Measurements from ENCODE around the gene ATP8B4.

The ATP8B4 gene

GRCh38 chr15:50059203-50059772, 59.7 kb downstream of the ATP8B4 start:
- DNase-seq: no peak

- peak; percentile 18 for DNase-seq
Measured at GRCh38 chr15:50057905-50058639, 61.0 kb downstream of the ATP8B4 start.

- no peak for DNase-seq
Measured at GRCh38 chr15:50057196-50057595, 61.8 kb downstream of the ATP8B4 start.

GRCh38 chr15:50055750-50056157, 63.3 kb downstream of the ATP8B4 start:
- DNase-seq: no peak

- peak; percentile 67 for DNase-seq
Measured at GRCh38 chr15:50055332-50055731, 63.7 kb downstream of the ATP8B4 start.

- no peak for DNase-seq
Measured at GRCh38 chr15:50053055-50053856, 65.8 kb downstream of the ATP8B4 start.

- peak; percentile 83 for DNase-seq
Measured at GRCh38 chr15:50051811-50052419, 67.1 kb downstream of the ATP8B4 start.

GRCh38 chr15:50050986-50051743, 67.9 kb downstream of the ATP8B4 start:
- no peak for DNase-seq

GRCh38 chr15:50049871-50050270, 69.2 kb downstream of the ATP8B4 start:
- peak; percentile 65 for DNase-seq

- no peak for DNase-seq
Measured at GRCh38 chr15:50046867-50047266, 72.2 kb downstream of the ATP8B4 start.

- no peak for DNase-seq
Measured at GRCh38 chr15:50046159-50046558, 72.9 kb downstream of the ATP8B4 start.

- DNase-seq: no peak
Measured at GRCh38 chr15:50044904-50045303, 74.1 kb downstream of the ATP8B4 start.

- DNase-seq: no peak
Measured at GRCh38 chr15:50044406-50044805, 74.6 kb downstream of the ATP8B4 start.

- DNase-seq: no peak
Measured at GRCh38 chr15:50042775-50043174, 76.3 kb downstream of the ATP8B4 start.

- DNase-seq: no peak
Measured at GRCh38 chr15:50030456-50030855, 88.6 kb downstream of the ATP8B4 start.

GRCh38 chr15:50028326-50028725, 90.7 kb downstream of the ATP8B4 start:
- no peak for DNase-seq

- no peak for DNase-seq
Measured at GRCh38 chr15:50024281-50024680, 94.8 kb downstream of the ATP8B4 start.

GRCh38 chr15:50018491-50018890, 100.5 kb downstream of the ATP8B4 start:
- no peak for DNase-seq

GRCh38 chr15:50017522-50017921, 101.5 kb downstream of the ATP8B4 start:
- DNase-seq: no peak

- DNase-seq: no peak
Measured at GRCh38 chr15:50016951-50017350, 102.1 kb downstream of the ATP8B4 start.

- no peak for DNase-seq
Measured at GRCh38 chr15:50012790-50013189, 106.2 kb downstream of the ATP8B4 start.

GRCh38 chr15:50009634-50010033, 109.4 kb downstream of the ATP8B4 start:
- no peak for DNase-seq

Data from HCEC 1CT (cell line).